ENCODE results near the gene OCRL.
"Not testable (repeated sequence)": the region's sequence is repeated elsewhere in the genome, so short reads cannot be mapped to it uniquely, and the experiment has no call there.

Gene OCRL

GRCh38 chrX:129540722-129541184 lies 694 bp downstream of the OCRL start:
- DNase-seq: no peak

- DNase-seq: no peak
Measured at GRCh38 chrX:129544780-129545179, 4.7 kb downstream of the OCRL start.

GRCh38 chrX:129545408-129545807 lies 5.3 kb downstream of the OCRL start:
- DNase-seq: no peak

GRCh38 chrX:129549124-129549523 lies 9.1 kb downstream of the OCRL start:
- DNase-seq: no peak

GRCh38 chrX:129553619-129554288 lies 13.7 kb downstream of the OCRL start:
- DNase-seq: no peak

GRCh38 chrX:129554816-129555215 lies 14.8 kb downstream of the OCRL start:
- not testable (repeated sequence) for DNase-seq

GRCh38 chrX:129556806-129557315 lies 16.8 kb downstream of the OCRL start:
- DNase-seq: no peak

- DNase-seq: no peak
Measured at GRCh38 chrX:129557844-129558480, 17.9 kb downstream of the OCRL start.

GRCh38 chrX:129559783-129560182 lies 19.7 kb downstream of the OCRL start:
- no peak for DNase-seq

GRCh38 chrX:129561453-129561852 lies 21.4 kb downstream of the OCRL start:
- DNase-seq: no peak

GRCh38 chrX:129564345-129564744 lies 24.3 kb downstream of the OCRL start:
- not testable (repeated sequence) for DNase-seq

- no peak for DNase-seq
Measured at GRCh38 chrX:129565046-129565650, 25.1 kb downstream of the OCRL start.

GRCh38 chrX:129566073-129566472 lies 26.0 kb downstream of the OCRL start:
- no peak for DNase-seq

GRCh38 chrX:129568349-129568748 lies 28.3 kb downstream of the OCRL start:
- DNase-seq: no peak

GRCh38 chrX:129572422-129572821 lies 32.4 kb downstream of the OCRL start:
- no peak for DNase-seq

- DNase-seq: not testable (repeated sequence)
Measured at GRCh38 chrX:129573652-129574051, 33.6 kb downstream of the OCRL start.

GRCh38 chrX:129574214-129574613 lies 34.2 kb downstream of the OCRL start:
- DNase-seq: no peak

GRCh38 chrX:129576539-129576938 lies 36.5 kb downstream of the OCRL start:
- DNase-seq: no peak

- DNase-seq: peak; percentile 62
Measured at GRCh38 chrX:129577473-129577872, 37.4 kb downstream of the OCRL start.

- DNase-seq: no peak
Measured at GRCh38 chrX:129577877-129578276, 37.8 kb downstream of the OCRL start.

- DNase-seq: no peak
Measured at GRCh38 chrX:129581904-129582303, 41.8 kb downstream of the OCRL start.

GRCh38 chrX:129585167-129585566 lies 45.1 kb downstream of the OCRL start:
- DNase-seq: no peak

GRCh38 chrX:129585691-129586090 lies 45.6 kb downstream of the OCRL start:
- no peak for DNase-seq

- DNase-seq: no peak
Measured at GRCh38 chrX:129586446-129586845, 46.4 kb downstream of the OCRL start.
